HAP-1 (cell line): ENCODE data around the gene GM2A.

ENCODE experiments used
- DNase-seq, 2 experiments: peaks; one replicate each; pipeline ENCODE4 v3.0.0-alpha.2; 2016 to 2020; ENCODE audit warnings: low spot score in 2 of 2
- H3K27me3 ChIP-seq: fragments of 250-450 bp; sonication (Bioruptor Pico); 2 replicates; pipeline ENCODE4 v1.5.1; 2020; ENCODE audit warnings: low read depth, mild to moderate bottlenecking, moderate library complexity
- H3K36me3 ChIP-seq: fragments of 250-450 bp; sonication (Bioruptor Pico); replicated peaks from 2 replicates; pipeline ENCODE4 v1.5.1; 2020; ENCODE audit warnings: mild to moderate bottlenecking
- H3K4me1 ChIP-seq: fragments of 250-450 bp; sonication (Bioruptor Pico); 2 replicates; pipeline ENCODE4 v1.5.1; 2020; ENCODE audit warnings: mild to moderate bottlenecking
- H3K4me3 ChIP-seq: fragments of 250-450 bp; sonication (Bioruptor Pico); 2 replicates; pipeline ENCODE4 v1.5.1; 2020; ENCODE audit warnings: mild to moderate bottlenecking, moderate library complexity
- H3K9me3 ChIP-seq: fragments of 250-450 bp; sonication (Bioruptor Pico); 2 replicates; pipeline ENCODE4 v1.5.1; 2020; ENCODE audit warnings: mild to moderate bottlenecking, moderate library complexity
- in situ Hi-C: fragments of 300-500 bp; cut with MboI; formaldehyde crosslinking; loops from 3 replicates; pipeline ENCODE4 v1.14.3; 2020; ENCODE audit warnings: low sequenced_read_pairs, inconsistent platforms, mixed read lengths

The GM2A gene

GRCh38 chr5:151222054-151222789, 30.8 kb upstream of the GM2A start:
- peaks cover 11% of the 10 kb centered on the region for H3K4me1 ChIP-seq
- H3K36me3 ChIP-seq, result no peaks in the 10 kb centered on the region
- H3K4me3 ChIP-seq, result no peak overlapping the region
- in situ Hi-C loops, result no loop called here
- H3K27me3 ChIP-seq, result no peaks in the 10 kb centered on the region
- DNase-seq, result no peak
- no peaks in the 10 kb centered on the region for H3K9me3 ChIP-seq

GRCh38 chr5:151222790-151223446, 30.1 kb upstream of the GM2A start:
- DNase-seq, result peak in 1 of 2 experiments; percentile 33
- Histone ChIP-seq H3K9me3 (no peaks in the 10 kb centered on the region), H3K27me3 (no peaks in the 10 kb centered on the region), H3K36me3 (no peaks in the 10 kb centered on the region), H3K4me3 (peak overlapping the region; percentile 67), H3K4me1 (peaks cover 11% of the 10 kb centered on the region)
- in situ Hi-C loops, result no loop called here

- Histone ChIP-seq H3K4me3 (peak within 1 kb of the TSS; percentile 67), H3K9me3 (no peaks in the 10 kb centered on the region), H3K27me3 (no peaks in the 10 kb centered on the region), H3K4me1 (peaks cover 11% of the 10 kb centered on the region), H3K36me3 (no peaks in the 10 kb centered on the region)
- DNase-seq, result peak; percentile 64 to 84
- in situ Hi-C loops, result no loop called here
These were observed 29.3 kb upstream of the GM2A start, which contains the start of gene CCDC69 for GRCh38 chr5:151223447-151224264. Gene CCDC69, minus strand, starts transcription at chr5:151224092. Its CDS starts 122 bp downstream, at chr5:151223970.

- H3K4me3 ChIP-seq, result peak overlapping the region; percentile 67; the same call in 1 of the 2 replicates
- no peaks in the 10 kb centered on the region for H3K36me3 ChIP-seq
- no peaks in the 10 kb centered on the region for H3K9me3 ChIP-seq
- in situ Hi-C loops, result no loop called here
- peaks cover 11% of the 10 kb centered on the region for H3K4me1 ChIP-seq
- no peak for DNase-seq
- no peaks in the 10 kb centered on the region for H3K27me3 ChIP-seq
These were observed 28.6 kb upstream of the GM2A start for GRCh38 chr5:151224372-151224771.

- no peak overlapping the region for H3K4me3 ChIP-seq
- no peak for DNase-seq
- H3K9me3 ChIP-seq, result no peaks in the 10 kb centered on the region
- no peaks in the 10 kb centered on the region for H3K36me3 ChIP-seq
- H3K4me1 ChIP-seq, result peaks cover 11% of the 10 kb centered on the region
- in situ Hi-C loops, result no loop called here
- H3K27me3 ChIP-seq, result no peaks in the 10 kb centered on the region
These were observed 27.9 kb upstream of the GM2A start for GRCh38 chr5:151225071-151225470.

GRCh38 chr5:151225475-151225874, 27.5 kb upstream of the GM2A start:
- H3K36me3 ChIP-seq, result no peaks in the 10 kb centered on the region
- H3K4me3 ChIP-seq, result no peak overlapping the region
- peaks cover 11% of the 10 kb centered on the region for H3K4me1 ChIP-seq
- H3K9me3 ChIP-seq, result no peaks in the 10 kb centered on the region
- no peaks in the 10 kb centered on the region for H3K27me3 ChIP-seq
- peak in 1 of 2 experiments; percentile 45 for DNase-seq
- in situ Hi-C loops, result no loop called here

- H3K36me3 ChIP-seq, result no peaks in the 10 kb centered on the region
- no peak overlapping the region for H3K4me3 ChIP-seq
- DNase-seq, result no peak
- no peaks in the 10 kb centered on the region; the same call in 1 of the 2 replicates for H3K27me3 ChIP-seq
- in situ Hi-C loops, result no loop called here
- H3K9me3 ChIP-seq, result no peaks in the 10 kb centered on the region
- H3K4me1 ChIP-seq, result peaks cover 8% of the 10 kb centered on the region
These were observed 25.0 kb upstream of the GM2A start for GRCh38 chr5:151227918-151228447.

GRCh38 chr5:151228986-151229385, 24.0 kb upstream of the GM2A start:
- H3K4me1 ChIP-seq, result peaks cover 6% of the 10 kb centered on the region; the same call in 1 of the 2 replicates
- H3K9me3 ChIP-seq, result no peaks in the 10 kb centered on the region
- H3K4me3 ChIP-seq, result no peak overlapping the region
- H3K36me3 ChIP-seq, result no peaks in the 10 kb centered on the region
- DNase-seq, result no peak
- no peaks in the 10 kb centered on the region; the same call in 1 of the 2 replicates for H3K27me3 ChIP-seq
- in situ Hi-C loops, result no loop called here

- H3K9me3 ChIP-seq, result no peaks in the 10 kb centered on the region
- in situ Hi-C loops, result no loop called here
- no peak for DNase-seq
- no peak overlapping the region for H3K4me3 ChIP-seq
- no peaks in the 10 kb centered on the region; the same call in 1 of the 2 replicates for H3K27me3 ChIP-seq
- no peaks in the 10 kb centered on the region for H3K36me3 ChIP-seq
- peaks cover 6% of the 10 kb centered on the region; the same call in 1 of the 2 replicates for H3K4me1 ChIP-seq
These were observed 22.8 kb upstream of the GM2A start for GRCh38 chr5:151230048-151230680.

GRCh38 chr5:151231359-151231758, 21.6 kb upstream of the GM2A start:
- Histone ChIP-seq H3K4me1 (no peaks in the 10 kb centered on the region), H3K9me3 (no peaks in the 10 kb centered on the region), H3K27me3 (no peaks in the 10 kb centered on the region; the same call in 1 of the 2 replicates), H3K36me3 (no peaks in the 10 kb centered on the region), H3K4me3 (no peak overlapping the region)
- in situ Hi-C loops, result no loop called here
- DNase-seq, result no peak

- no peak for DNase-seq
- no peaks in the 10 kb centered on the region for H3K4me1 ChIP-seq
These were observed 19.3 kb upstream of the GM2A start for GRCh38 chr5:151233616-151234085.

GRCh38 chr5:151234476-151235238, 18.3 kb upstream of the GM2A start:
- Histone ChIP-seq H3K27me3 (no peaks in the 10 kb centered on the region; the same call in 1 of the 2 replicates), H3K36me3 (no peaks in the 10 kb centered on the region), H3K9me3 (no peaks in the 10 kb centered on the region), H3K4me3 (no peak overlapping the region), H3K4me1 (no peaks in the 10 kb centered on the region)
- in situ Hi-C loops, result no loop called here
- DNase-seq, result no peak

More at GRCh38 chr5:151233616-151234085, 19.3 kb upstream of the GM2A start:
- in situ Hi-C loops, result no loop called here
- Histone ChIP-seq H3K4me3 (no peak overlapping the region), H3K27me3 (no peaks in the 10 kb centered on the region; the same call in 1 of the 2 replicates), H3K9me3 (no peaks in the 10 kb centered on the region), H3K36me3 (no peaks in the 10 kb centered on the region)
